ENCODE results near the gene CACTIN.
"Not testable (repeated sequence)": the region's sequence is repeated elsewhere in the genome, so short reads cannot be mapped to it uniquely, and the experiment has no call there.

CACTIN gene

GRCh38 chr19:3572855-3573161, 53.8 kb downstream of the CACTIN start, which contains the start of gene HMG20B:
HMG20B (plus strand) TSS chr19:3572944; CDS start chr19:3573310, 366 bp downstream.
- Mint-ChIP-seq H3K27me3 (no peaks in the 10 kb centered on the region), H3K9me3 (no peaks in the 10 kb centered on the region), H3K4me3 (peak within 1 kb of the TSS; percentile 72), H3K36me3 (ENCODE audit: low read depth) (peaks cover 8% of the 10 kb centered on the region), H3K27ac (no peak within 1 kb of the TSS), H3K4me1 (ENCODE audit: low read depth) (peaks cover 17% of the 10 kb centered on the region)

- Mint-ChIP-seq H3K4me3 (peak overlapping the region; percentile 72), H3K27me3 (no peaks in the 10 kb centered on the region), H3K36me3 (ENCODE audit: low read depth) (peaks cover 8% of the 10 kb centered on the region), H3K27ac (no peak overlapping the region), H3K9me3 (no peaks in the 10 kb centered on the region), H3K4me1 (ENCODE audit: low read depth) (peaks cover 17% of the 10 kb centered on the region)
Observed at GRCh38 chr19:3572132-3572854, 54.3 kb downstream of the CACTIN start.

GRCh38 chr19:3570606-3571011, 56.0 kb downstream of the CACTIN start:
- Mint-ChIP-seq H3K9me3 (no peaks in the 10 kb centered on the region), H3K36me3 (ENCODE audit: low read depth) (peaks cover 8% of the 10 kb centered on the region), H3K27ac (no peak overlapping the region), H3K4me3 (no peak overlapping the region), H3K27me3 (no peaks in the 10 kb centered on the region), H3K4me1 (ENCODE audit: low read depth) (peaks cover 17% of the 10 kb centered on the region)

- H3K27me3 Mint-ChIP-seq; H3K36me3 Mint-ChIP-seq (ENCODE audit: low read depth); H3K27ac Mint-ChIP-seq; H3K9me3 Mint-ChIP-seq; H3K4me3 Mint-ChIP-seq: not testable (repeated sequence)
- peaks cover 15% of the 10 kb centered on the region for H3K4me1 Mint-ChIP-seq (ENCODE audit: low read depth)
Observed at GRCh38 chr19:3570042-3570441, 56.5 kb downstream of the CACTIN start.

- no peaks in the 10 kb centered on the region for H3K36me3 Mint-ChIP-seq (ENCODE audit: low read depth)
- H3K4me1 Mint-ChIP-seq (ENCODE audit: low read depth), result no peaks in the 10 kb centered on the region
- no peaks in the 10 kb centered on the region for H3K27me3 Mint-ChIP-seq
- no peaks in the 10 kb centered on the region for H3K9me3 Mint-ChIP-seq
- no peak overlapping the region for H3K27ac Mint-ChIP-seq
- H3K4me3 Mint-ChIP-seq, result no peak overlapping the region
Observed at GRCh38 chr19:3565139-3565538, 61.5 kb downstream of the CACTIN start.

GRCh38 chr19:3563709-3564524, 62.7 kb downstream of the CACTIN start:
- Mint-ChIP-seq H3K36me3 (ENCODE audit: low read depth) (no peaks in the 10 kb centered on the region), H3K9me3 (no peaks in the 10 kb centered on the region), H3K4me1 (ENCODE audit: low read depth) (no peaks in the 10 kb centered on the region), H3K27me3 (no peaks in the 10 kb centered on the region), H3K4me3 (no peak overlapping the region), H3K27ac (no peak overlapping the region)
